Hematopoietic multipotent progenitor cell (in vitro differentiated cells): ENCODE data around the gene C11orf58. TPM values are rescaled to one million over a fixed set of nuclear protein-coding genes. Genes with fewer than 3 reads are reported as not detected.

Experiments
- DNase-seq, 3 donors: peaks; one replicate each; pipeline ENCODE4 v3.0.0-alpha.2; 2011 to 2015; ENCODE audit warnings: low read depth in 2 of 3, low spot score in 2 of 3
- total RNA-seq: library from RNA; depleted of rRNA; stranded (reverse); fragments of >200 nt; gene quantifications from one replicate; pipeline ENCODE4 v1.2.3, GENCODE V29; 2012

C11orf58 gene
- total RNA-seq, 1 donor = 57.1 TPM

GRCh38 chr11:16783321-16783801, 44.9 kb downstream of the C11orf58 start:
- no peak for DNase-seq

GRCh38 chr11:16784097-16784496, 45.6 kb downstream of the C11orf58 start:
- no peak for DNase-seq

DNA sequence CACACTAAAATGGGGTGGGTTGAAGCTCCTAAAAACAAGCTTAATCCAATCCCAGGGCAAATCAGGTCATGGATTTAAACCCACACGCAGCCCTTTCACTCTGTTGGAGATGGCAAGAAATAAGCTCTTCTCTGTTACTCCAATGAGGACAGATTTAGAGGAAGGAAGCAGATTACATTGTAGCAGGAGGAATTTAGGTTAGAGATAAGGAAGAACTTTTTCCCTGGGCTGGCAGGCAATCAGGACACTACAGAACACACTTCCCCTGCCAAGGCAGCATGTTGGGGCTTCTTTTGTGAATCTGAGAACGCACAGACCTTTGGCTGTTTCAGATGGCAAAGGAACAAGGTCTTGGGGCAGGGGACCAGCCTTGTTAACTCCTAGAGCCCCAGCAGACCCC, 46.2 kb downstream of the C11orf58 start:
- DNase-seq = no peak

- peak in 2 of 3 donors; percentile 60 to 73 for DNase-seq
Measured at GRCh38 chr11:16785520-16786128, 47.2 kb downstream of the C11orf58 start.

DNA sequence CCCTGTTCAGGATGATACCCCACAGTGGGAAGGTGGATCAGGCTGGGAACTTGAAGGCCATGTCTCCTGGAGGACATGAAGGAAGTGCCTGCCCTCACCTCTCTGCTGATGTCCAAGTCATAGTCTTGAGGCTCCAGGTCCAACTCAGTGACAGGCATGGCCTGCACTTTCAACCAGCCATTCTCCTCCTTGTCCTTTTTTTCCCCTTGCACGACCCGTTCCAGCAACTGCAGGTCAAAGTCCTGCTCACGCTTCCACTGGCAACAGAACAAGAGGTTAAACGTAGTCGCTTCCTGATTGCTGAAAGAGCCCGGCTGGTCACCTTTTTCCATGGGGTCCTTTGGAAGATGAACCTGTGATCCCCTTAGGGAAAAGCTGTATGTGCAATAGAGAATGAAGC, 47.7 kb downstream of the C11orf58 start:
- DNase-seq = no peak

DNA sequence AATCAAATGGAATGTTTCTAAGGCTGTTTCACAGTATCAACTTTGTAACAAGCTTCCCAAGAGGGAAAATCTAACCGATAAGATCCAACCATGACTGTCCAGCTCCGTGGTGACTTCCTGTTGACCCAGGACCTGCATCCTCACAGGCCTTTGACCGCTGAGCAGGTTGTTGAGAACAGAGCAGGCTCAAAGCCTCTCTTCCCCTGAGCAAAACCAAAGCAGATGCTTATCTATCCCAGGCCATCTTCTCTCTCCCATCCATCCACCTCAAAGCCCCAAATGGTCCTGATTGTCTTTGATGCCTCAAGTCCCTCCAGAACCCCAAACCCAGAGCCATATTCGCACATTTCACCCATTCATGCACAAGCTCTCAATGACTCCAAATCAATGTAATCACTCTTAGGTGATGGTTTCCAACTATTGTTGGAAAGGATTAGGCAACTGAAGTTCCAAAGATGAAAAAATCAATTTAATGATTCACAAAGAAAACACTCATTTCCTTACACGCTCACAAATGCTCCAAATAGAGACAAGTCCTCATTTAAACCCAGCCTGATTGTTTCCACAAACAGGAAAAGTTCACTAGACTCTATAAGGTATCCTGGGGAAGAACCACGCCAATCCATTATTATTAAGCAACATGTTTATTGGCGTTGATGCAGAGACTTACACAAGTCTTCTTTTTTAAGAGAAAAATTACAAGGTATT, 48.7 kb downstream of the C11orf58 start:
- DNase-seq = no peak

DNA sequence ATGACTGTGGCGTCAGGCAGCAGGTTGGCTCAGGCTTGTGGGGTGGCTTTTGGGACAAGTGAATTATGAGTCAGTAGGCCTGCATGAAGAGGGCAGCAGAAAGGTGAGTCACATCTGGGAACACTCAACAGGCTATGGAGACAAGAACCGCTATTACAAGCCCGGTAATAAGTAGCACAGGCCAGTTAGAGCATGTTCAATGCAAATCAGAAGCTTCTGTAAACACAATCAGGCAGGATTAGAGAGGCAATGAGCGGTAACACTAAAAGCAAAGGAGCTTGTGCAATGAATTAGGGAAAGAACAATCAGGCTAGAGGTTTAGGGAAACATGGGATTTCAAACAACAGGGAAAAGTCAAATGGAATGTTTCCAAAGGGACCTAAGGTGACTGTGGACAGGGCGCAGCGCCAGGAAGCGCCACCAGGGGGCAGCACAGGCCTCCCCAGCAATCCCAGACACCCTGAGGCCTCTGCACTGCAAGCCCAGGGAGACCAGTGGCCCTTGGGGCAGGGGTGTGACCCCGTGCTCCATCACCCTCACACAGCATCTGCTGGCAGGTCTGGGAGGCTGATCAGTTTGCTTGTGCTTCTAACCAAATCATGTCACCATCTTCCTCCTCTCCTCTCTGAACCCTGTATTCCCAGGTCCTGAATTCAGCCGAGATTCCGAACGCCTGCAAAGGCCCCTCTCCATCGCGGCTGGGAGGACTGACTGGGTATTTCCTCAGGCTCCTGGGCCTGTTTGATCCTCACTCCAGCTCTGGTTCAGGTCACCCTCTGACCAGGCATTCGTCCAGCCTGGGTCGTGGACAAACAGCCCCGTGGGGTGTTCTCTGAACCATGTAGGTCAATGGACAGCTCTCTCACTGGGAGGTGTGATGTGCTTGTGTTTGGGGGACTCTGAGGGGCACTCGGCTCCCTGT, 50.0 kb downstream of the C11orf58 start:
- DNase-seq = peak; percentile 29 to 62 (median 51)

DNA sequence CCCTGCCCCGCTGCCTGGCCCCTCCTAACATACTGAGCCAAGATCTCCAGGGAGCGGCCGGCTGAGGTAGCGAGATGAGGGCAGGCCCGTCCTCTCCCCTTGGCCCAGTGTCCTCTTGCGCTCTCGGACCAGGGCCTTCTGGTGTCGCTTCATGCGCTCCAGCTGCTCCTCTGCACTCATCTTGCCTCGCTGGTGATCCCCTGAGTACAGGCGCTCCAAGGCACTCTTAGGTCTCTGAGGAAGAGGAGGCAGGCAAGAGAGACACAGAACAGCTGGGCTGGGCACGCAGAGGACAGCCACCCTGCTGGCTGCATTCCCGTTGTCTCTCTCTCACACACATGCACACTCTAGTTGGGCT, 50.6 kb downstream of the C11orf58 start:
- no peak for DNase-seq

DNA sequence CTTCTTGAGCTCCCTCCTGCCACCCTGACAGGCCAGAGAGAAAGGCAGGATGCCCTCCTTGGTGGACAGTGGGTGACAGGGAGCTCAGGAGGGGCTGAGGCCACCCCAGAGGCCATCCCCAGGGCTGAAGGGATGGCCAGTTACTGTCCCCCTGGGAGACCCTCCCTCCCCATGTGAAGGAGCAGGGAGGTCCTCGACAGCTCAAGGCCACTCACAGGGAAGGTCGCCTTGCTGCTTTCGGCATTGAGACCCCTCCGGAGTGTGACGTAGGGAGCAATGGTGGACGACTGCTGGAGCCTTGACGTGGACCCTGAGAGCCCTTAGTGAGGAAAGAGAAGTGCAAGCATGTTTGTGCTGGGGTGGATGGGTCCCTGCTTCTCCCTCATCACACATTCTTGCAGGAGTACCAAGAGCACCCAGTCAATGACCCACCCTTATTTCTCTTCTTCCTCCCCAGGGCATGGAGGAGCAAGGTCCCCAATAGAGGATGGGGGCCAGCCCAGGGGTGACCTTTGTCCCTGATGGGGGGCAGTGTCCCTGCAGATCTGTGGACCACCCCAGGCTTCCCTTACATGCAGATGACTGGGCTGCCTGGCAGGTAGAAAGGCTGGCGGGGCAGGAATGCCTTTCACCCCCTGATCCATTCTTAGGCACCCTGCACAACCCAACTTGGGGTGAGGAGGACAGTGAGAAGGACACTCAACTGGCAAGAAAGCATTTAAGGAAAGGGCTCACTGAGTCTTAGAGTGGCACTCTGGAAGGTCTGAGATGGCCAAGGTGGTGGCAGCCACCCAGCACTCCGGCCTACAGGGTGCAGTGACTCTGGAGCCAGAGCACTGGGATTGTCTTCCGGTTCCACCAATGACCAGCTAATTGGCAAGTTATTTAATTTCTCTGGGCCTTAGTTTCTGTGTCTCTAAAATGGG, 51.4 kb downstream of the C11orf58 start:
- DNase-seq = no peak

GRCh38 chr11:16790486-16791190, 52.2 kb downstream of the C11orf58 start:
- peak in 1 of 3 donors; percentile 34 for DNase-seq

DNA sequence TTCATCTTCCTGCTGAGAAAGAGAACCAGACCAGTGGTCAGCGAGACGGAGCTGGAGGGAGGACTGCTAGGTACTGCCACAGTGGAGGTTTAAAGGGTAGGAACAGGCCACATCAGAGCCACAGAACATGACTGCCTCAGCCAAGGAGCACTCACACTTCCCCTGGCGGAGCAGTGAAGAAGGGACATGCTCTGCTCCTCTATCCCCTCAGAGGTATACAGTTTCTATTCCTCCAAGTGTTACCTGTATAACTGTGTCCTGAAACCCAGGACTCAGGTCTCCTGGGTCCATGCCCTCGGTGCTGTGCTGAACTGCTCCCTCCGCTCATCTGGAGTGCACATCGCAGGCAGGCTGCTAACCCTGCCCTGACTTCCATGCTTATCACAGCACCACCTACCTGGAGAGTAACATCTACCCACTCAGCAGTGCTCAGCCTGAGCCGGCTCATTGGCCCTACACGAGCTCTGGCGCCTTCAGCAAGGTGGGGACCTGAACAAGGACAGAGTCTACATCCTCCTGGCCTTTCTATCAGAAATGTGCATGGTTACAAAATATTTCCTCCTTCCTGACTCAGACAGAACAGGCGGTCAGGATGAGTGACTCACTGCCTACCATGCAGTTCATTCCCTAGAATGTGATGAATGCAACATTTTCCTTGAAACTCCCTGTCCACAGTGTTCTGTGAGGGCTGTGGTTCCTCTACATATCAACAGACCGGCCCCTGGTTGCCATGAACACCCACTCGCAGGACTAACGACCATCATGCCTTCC, 52.9 kb downstream of the C11orf58 start:
- DNase-seq = peak in 2 of 3 donors; percentile 20 to 62

DNA sequence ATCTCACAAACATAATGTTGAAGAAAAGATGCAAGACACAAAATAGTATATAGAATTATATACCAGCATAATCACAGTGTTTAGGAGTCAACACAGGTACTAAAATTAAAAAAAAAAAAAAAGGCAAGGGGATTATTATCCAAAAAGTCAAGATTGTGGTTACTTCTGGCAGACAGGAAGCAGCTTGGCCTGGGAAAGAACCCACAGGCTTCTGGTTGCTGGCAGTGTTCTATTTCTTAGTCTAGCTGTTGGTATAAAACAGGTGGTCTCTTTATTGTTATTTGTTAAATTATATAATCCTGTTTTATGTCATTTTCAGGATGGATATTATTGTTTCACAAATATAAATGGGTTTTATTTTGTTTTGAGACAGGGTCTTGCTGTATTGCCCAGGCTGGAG, 54.0 kb downstream of the C11orf58 start:
- DNase-seq = peak in 2 of 3 donors; percentile 65 to 88

- no peak for DNase-seq
Measured at GRCh38 chr11:16793009-16793408, 54.6 kb downstream of the C11orf58 start.

DNA sequence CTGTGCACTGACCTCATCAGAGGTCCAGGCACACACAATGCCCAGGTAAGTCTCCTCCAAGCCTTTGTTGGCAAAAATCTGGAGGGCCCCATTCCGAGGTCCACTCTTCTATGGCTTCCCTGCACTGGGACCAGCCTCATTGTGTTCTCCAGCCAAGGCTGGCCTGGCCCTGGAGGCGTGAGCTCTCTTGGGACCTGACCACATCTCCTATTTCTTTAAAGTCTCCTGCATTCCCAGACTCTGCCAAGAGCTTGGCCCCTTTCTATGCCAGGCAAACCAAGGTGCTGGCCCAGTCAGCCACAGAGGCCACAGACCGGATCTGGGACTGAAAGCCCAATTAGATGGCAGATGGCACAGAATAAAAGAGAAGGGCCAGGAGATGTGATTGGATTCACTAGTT, 55.1 kb downstream of the C11orf58 start:
- no peak for DNase-seq

DNA sequence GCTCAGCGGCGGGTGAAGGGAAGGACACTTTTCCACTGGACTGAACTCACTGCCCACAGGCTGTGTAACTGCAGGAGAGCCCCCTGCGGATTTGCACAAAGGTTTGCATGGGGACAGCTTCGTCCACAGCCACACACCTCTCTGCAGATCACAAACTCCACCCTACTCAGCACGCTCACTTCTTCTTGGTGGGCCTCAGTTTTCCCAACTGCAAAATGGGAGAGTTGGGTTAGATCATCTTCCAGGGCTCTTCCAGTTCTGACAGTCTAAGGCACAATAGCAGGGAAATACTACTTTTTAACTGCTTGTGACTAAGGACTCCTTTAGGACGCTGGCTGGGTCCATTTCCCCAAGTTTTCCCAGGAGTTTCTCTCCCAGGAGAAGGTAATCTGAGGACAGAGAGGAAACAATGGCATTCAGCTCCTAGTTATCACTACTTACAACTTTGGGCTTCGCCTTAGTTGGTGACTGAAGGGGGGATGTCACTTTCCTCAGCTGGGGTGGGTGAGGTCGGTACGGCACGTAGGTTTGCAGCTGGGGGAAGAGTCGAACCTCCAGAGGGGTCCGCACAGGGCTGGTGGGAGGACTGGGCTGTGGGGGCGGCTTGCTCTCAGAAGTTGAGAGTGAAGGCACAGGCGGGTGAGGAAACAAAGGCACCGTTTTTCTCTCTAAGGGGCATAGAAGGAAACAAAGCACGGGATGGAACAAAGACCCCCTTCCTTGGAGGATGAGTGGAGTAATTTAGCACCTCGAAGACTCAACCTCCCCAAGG, 55.8 kb downstream of the C11orf58 start:
- DNase-seq = no peak

GRCh38 chr11:16795146-16795545, 56.7 kb downstream of the C11orf58 start:
- DNase-seq = peak in 1 of 3 donors; percentile 81

DNA sequence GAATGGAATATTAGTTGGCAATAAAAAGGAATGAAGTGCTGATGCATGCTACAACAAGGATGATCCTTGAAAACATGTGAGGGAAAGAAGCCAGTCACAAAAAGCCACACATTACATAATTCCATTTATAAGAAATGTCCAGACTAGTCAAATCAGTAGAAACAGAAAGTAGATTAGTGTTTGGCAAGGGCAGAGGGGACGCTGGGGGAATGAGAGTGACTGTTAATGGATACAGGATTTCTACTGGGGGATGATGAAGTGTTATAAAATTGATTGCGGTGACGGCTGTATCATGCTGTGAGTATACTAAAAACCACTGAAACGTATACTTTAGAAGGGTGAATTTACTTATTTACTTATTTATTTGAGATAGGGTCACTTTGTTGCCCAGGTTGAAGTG, 57.9 kb downstream of the C11orf58 start:
- no peak for DNase-seq

- DNase-seq = no peak
Measured at GRCh38 chr11:16797776-16798175, 59.3 kb downstream of the C11orf58 start.
